C4-2B (cell line): Measurements from ENCODE around the gene ADAT3.

Experiments used
- ZFX ChIP-seq: fragments of 450-650 bp; IDR thresholded peaks from 2 replicates; pipeline ENCODE4 v1.6.1; 2017
- TF ChIP-seq, protein P1 (sequence below): fragments of 450-650 bp; conservative IDR thresholded peaks from 2 replicates; pipeline ENCODE4 v1.5.1; 2017; ENCODE audit warnings: mild to moderate bottlenecking

DNA sequence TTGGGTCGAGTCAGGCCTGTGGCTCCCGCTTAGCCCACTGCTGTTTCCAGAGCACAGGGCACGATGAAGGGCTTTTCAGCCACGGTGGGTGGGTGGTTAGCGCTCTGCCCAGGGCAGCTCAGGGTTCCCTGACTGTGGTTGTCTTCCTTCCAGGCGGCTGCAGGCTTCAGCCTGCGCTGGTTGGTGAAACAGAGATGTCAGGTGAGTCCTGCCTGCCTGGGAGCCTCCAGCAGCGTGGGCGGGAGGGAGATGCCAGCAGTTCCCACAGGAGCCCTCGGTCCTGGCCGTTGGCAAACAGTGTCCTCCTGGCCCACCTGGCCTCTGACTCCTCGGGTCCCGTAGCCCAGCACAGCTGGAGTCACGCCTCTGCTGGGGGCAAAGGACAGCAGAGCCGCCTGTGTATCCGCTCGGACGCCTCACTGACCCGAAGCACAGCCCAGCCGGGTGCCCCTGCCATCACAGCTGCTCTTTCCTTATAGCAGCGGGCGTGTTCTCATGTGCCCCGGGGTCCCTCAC is 9.7 kb downstream of the ADAT3 start:
- TF ChIP-seq, protein P1, sequence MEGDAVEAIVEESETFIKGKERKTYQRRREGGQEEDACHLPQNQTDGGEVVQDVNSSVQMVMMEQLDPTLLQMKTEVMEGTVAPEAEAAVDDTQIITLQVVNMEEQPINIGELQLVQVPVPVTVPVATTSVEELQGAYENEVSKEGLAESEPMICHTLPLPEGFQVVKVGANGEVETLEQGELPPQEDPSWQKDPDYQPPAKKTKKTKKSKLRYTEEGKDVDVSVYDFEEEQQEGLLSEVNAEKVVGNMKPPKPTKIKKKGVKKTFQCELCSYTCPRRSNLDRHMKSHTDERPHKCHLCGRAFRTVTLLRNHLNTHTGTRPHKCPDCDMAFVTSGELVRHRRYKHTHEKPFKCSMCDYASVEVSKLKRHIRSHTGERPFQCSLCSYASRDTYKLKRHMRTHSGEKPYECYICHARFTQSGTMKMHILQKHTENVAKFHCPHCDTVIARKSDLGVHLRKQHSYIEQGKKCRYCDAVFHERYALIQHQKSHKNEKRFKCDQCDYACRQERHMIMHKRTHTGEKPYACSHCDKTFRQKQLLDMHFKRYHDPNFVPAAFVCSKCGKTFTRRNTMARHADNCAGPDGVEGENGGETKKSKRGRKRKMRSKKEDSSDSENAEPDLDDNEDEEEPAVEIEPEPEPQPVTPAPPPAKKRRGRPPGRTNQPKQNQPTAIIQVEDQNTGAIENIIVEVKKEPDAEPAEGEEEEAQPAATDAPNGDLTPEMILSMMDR: no peak
- no peak for TF ChIP-seq ZFX
